GM23338 (cell line): ENCODE results near the gene GYPC.

ENCODE experiments used
- CREB1 ChIP-seq: fragments of 250-450 bp; sonication (Bioruptor Pico); IDR thresholded peaks from 2 replicates; pipeline ENCODE4 v1.5.0; 2020; ENCODE audit warnings: low read depth, mild to moderate bottlenecking, moderate library complexity
- EZH2 ChIP-seq: fragments of 200-600 bp; sonication (generic); IDR thresholded peaks from one replicate; pipeline ENCODE4 v1.8.0; 2017; ENCODE audit warnings: antibody characterized with exemption, mild to moderate bottlenecking, low read depth; ENCODE audit not compliant: unreplicated experiment
- EZH2phosphoT487 ChIP-seq: fragments of 200-600 bp; sonication (generic); IDR thresholded peaks from one replicate; pipeline ENCODE4 v1.8.1; 2018; ENCODE audit warnings: antibody characterized with exemption; ENCODE audit not compliant: unreplicated experiment
- JUNB ChIP-seq: IDR thresholded peaks from one replicate; pipeline ENCODE4 v1.6.1; 2016; ENCODE audit warnings: antibody characterized with exemption; ENCODE audit not compliant: unreplicated experiment
- POLR2AphosphoS5 ChIP-seq: IDR thresholded peaks from 2 replicates; pipeline ENCODE4 v1.6.1; 2016; ENCODE audit warnings: antibody characterized with exemption, low read depth
- TF ChIP-seq, protein P1 (sequence below), 2 experiments: fragments of 200-600 bp in 1 of 2; sonication (generic) in 1 of 2; conservative IDR thresholded peaks; 2 replicates each; pipeline versions ENCODE4 v1.5.1 to v1.6.1; 2016 to 2017; ENCODE audit warnings: antibody characterized with exemption in 2 of 2, low read depth in 2 of 2, mild to moderate bottlenecking in 2 of 2, moderate library complexity in 1 of 2
- TF ChIP-seq, protein P2 (sequence below): IDR thresholded peaks from one replicate; pipeline ENCODE4 v1.6.1; 2018; ENCODE audit warnings: antibody characterized with exemption; ENCODE audit not compliant: unreplicated experiment

DNA sequence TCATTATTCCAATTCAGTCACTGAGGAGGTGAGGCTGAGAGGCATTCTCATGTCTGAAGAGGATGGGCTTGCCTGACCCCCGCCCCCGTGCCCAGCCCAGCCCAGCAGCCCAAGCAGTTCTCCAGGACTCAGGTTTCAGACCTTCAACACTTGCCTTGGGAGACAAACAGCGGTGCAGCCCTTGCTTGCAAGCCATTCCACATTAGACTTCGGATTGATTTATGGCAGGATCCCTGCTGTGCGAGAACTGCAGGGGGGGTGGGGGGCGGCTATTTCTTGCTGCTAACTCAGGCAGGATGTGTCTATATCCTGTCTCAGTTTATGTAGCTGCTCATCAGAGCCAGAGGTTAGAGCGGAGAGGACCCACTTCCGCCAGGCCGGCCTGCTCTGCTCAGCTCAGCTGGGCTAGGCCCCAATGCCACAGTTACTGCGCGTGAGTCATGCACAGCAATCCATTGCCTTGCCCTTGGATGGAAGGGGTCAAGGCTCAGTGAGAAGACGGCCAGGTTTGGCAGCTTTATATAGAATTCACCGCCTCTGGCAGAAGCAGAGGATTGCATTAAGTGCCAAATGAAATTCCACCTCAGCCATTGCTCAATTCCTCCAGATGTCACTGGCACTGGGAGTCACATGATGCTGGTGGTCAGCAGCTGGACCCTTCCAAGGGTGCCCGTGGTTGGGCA is 1.8 kb downstream of the GYPC start:
- no peak for TF ChIP-seq EZH2
- TF ChIP-seq, protein P1, sequence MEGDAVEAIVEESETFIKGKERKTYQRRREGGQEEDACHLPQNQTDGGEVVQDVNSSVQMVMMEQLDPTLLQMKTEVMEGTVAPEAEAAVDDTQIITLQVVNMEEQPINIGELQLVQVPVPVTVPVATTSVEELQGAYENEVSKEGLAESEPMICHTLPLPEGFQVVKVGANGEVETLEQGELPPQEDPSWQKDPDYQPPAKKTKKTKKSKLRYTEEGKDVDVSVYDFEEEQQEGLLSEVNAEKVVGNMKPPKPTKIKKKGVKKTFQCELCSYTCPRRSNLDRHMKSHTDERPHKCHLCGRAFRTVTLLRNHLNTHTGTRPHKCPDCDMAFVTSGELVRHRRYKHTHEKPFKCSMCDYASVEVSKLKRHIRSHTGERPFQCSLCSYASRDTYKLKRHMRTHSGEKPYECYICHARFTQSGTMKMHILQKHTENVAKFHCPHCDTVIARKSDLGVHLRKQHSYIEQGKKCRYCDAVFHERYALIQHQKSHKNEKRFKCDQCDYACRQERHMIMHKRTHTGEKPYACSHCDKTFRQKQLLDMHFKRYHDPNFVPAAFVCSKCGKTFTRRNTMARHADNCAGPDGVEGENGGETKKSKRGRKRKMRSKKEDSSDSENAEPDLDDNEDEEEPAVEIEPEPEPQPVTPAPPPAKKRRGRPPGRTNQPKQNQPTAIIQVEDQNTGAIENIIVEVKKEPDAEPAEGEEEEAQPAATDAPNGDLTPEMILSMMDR (conservative IDR thresholded peaks at IDR 0.05; ENCODE audit: low read depth in 2 of 2): no peak
- no peak for TF ChIP-seq EZH2phosphoT487
- TF ChIP-seq, protein P2, sequence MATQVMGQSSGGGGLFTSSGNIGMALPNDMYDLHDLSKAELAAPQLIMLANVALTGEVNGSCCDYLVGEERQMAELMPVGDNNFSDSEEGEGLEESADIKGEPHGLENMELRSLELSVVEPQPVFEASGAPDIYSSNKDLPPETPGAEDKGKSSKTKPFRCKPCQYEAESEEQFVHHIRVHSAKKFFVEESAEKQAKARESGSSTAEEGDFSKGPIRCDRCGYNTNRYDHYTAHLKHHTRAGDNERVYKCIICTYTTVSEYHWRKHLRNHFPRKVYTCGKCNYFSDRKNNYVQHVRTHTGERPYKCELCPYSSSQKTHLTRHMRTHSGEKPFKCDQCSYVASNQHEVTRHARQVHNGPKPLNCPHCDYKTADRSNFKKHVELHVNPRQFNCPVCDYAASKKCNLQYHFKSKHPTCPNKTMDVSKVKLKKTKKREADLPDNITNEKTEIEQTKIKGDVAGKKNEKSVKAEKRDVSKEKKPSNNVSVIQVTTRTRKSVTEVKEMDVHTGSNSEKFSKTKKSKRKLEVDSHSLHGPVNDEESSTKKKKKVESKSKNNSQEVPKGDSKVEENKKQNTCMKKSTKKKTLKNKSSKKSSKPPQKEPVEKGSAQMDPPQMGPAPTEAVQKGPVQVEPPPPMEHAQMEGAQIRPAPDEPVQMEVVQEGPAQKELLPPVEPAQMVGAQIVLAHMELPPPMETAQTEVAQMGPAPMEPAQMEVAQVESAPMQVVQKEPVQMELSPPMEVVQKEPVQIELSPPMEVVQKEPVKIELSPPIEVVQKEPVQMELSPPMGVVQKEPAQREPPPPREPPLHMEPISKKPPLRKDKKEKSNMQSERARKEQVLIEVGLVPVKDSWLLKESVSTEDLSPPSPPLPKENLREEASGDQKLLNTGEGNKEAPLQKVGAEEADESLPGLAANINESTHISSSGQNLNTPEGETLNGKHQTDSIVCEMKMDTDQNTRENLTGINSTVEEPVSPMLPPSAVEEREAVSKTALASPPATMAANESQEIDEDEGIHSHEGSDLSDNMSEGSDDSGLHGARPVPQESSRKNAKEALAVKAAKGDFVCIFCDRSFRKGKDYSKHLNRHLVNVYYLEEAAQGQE: no peak
- TF ChIP-seq POLR2AphosphoS5: no peak
- no peak for TF ChIP-seq CREB1 (CRISPR knock-in tag)
- TF ChIP-seq JUNB: no peak
